Skeletal muscle tissue (tissue), 4 donors: ENCODE data around the gene UQCR11. TPM values are rescaled to one million over a fixed set of nuclear protein-coding genes. Genes with fewer than 3 reads are reported as not detected.
"Not testable (repeated sequence)": the region's sequence is repeated elsewhere in the genome, so short reads cannot be mapped to it uniquely, and the experiment has no call there.

Experiments
- H3K27ac ChIP-seq: one replicate; pipeline ENCODE4 v1.7.0; 2013; ENCODE audit warnings: mild to moderate bottlenecking, low read depth, low read length, inconsistent platforms
- H3K27me3 ChIP-seq, 3 donors: one replicate each; pipeline ENCODE4 v1.7.0; 2013; ENCODE audit warnings: low read length in 3 of 3; ENCODE audit not compliant: control insufficient read depth in 3 of 3, insufficient read depth in 3 of 3
- H3K36me3 ChIP-seq, 3 donors: one replicate each; pipeline ENCODE4 v1.7.0; 2013; ENCODE audit warnings: low read length in 3 of 3; ENCODE audit not compliant: control insufficient read depth in 3 of 3, insufficient read depth in 3 of 3
- H3K4me1 ChIP-seq, 3 donors: one replicate each; pipeline ENCODE4 v1.7.0; 2013; ENCODE audit warnings: low read length in 3 of 3, mild to moderate bottlenecking in 3 of 3; ENCODE audit not compliant: control insufficient read depth in 3 of 3, insufficient read depth in 3 of 3
- H3K4me3 ChIP-seq, 3 donors: one replicate each; pipeline ENCODE4 v1.7.0; 2013; ENCODE audit warnings: low read length in 3 of 3
- H3K9ac ChIP-seq, 3 donors: one replicate each; pipeline ENCODE4 v1.7.0; 2013; ENCODE audit warnings: low read length in 3 of 3, mild to moderate bottlenecking in 3 of 3, moderate library complexity in 2 of 3, low read depth in 1 of 3
- H3K9me3 ChIP-seq, 3 donors: one replicate each; pipeline ENCODE4 v1.7.0; 2013; ENCODE audit warnings: low read length in 3 of 3; ENCODE audit not compliant: control insufficient read depth in 3 of 3
- total RNA-seq: library from RNA; depleted of rRNA; stranded (reverse); fragments of >200 nt; gene quantifications from one replicate; pipeline ENCODE4 v1.2.3, GENCODE V29; 2014
- donor health status: Osteomylitis.

UQCR11 gene
- total RNA-seq, 1 donor from 2014 or later, result 82.5 TPM

DNA sequence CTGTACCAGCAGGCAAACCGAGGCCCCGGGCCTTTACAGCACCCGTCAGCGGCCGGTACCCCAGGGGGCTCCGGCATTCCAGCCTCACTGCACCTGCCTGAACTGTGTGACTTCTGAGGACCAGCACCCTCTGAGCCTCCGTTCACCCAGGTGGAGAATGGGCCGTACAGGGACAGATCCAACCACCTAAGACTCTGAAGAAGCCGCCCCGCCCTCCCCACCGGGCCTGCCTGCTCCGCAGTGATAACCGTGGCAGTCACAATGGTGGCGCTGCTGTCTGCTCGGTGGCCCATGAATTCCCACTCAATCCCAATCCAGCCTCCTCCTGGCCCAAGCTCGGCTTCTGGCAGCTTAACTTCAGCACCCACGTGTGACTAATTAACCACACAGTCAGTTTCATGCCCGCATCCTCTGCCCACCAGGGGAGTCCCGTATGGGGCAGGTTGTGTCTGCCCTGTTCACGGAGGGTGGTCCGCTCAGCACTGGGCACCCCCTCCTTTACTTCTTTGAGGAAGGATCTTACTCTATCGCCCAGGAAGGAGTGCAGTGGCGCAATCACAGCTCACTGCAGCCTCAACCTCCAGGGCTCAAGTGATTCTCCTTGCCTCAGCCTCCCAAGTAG lies 43.8 kb upstream of the UQCR11 start:
- H3K27ac ChIP-seq, result no peak overlapping the region
- H3K4me1 ChIP-seq, result peaks cover 3 to 7% (median 4%) of the 10 kb centered on the region in 3 donors
- no peaks in the 10 kb centered on the region for H3K27me3 ChIP-seq
- peaks cover 4 to 6% (median 5%) of the 10 kb centered on the region in 3 donors for H3K36me3 ChIP-seq
- no peak overlapping the region for H3K4me3 ChIP-seq
- H3K9ac ChIP-seq, result no peak overlapping the region
- no peaks in the 10 kb centered on the region for H3K9me3 ChIP-seq

- Histone ChIP-seq H3K9ac (no peak overlapping the region), H3K27ac (no peak overlapping the region), H3K27me3 (no peaks in the 10 kb centered on the region), H3K9me3 (no peaks in the 10 kb centered on the region), H3K36me3 (peaks cover 4 to 7% (median 6%) of the 10 kb centered on the region in 3 donors), H3K4me3 (no peak overlapping the region), H3K4me1 (peaks cover 3 to 7% (median 4%) of the 10 kb centered on the region in 3 donors)
Observed at GRCh38 chr19:1648459-1648849, 43.2 kb upstream of the UQCR11 start.

GRCh38 chr19:1647501-1648458 lies 42.5 kb upstream of the UQCR11 start:
- Histone ChIP-seq H3K27ac (no peak overlapping the region), H3K4me3 (no peak overlapping the region), H3K36me3 (peaks cover 4 to 11% (median 7%) of the 10 kb centered on the region in 3 donors), H3K27me3 (no peaks in the 10 kb centered on the region), H3K9ac (no peak overlapping the region), H3K4me1 (peaks cover 3 to 7% (median 4%) of the 10 kb centered on the region in 3 donors), H3K9me3 (no peaks in the 10 kb centered on the region)

DNA sequence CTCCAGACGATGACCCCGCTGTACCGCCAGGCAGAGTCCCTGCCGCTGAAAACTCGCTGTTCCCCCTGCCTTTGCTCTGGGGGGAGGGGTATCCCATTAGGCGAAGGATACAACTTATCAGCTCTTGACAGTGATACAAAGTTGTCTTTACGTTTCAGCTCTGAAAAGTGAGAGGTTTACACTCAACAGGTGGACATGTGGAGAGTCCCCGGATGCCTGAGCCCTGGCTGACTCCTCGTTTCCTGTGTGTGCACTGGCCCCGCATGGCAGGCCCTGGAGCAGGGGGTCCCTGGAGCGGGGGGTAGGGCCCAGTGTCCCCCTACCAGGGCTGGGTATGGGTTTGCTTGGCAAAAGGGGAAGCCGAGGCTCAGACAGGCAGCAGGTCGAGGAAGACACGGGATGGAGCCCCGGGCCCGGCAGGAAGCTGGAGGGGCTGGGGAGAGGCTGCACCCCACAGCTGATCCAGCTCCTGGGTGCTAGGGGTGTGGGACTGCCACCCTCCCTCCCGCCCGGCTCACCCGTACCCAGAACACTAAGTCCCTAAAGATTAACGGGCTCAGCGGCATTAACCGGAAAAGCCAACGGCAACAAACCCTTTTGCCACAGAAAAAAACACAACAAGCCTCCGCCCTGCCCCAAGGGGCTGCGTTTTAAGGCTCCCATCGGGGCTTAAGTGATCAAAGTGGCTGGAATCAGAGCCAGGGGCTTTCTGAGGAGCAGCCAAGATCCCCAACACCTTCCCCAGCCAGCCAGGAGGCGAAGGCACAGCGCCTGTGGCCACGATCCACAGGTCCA lies 41.6 kb upstream of the UQCR11 start:
- no peak overlapping the region for H3K27ac ChIP-seq
- peaks cover 3 to 7% (median 4%) of the 10 kb centered on the region in 3 donors for H3K4me1 ChIP-seq
- no peak overlapping the region for H3K9ac ChIP-seq
- no peaks in the 10 kb centered on the region for H3K27me3 ChIP-seq
- H3K36me3 ChIP-seq, result peaks cover 11 to 13% (median 12%) of the 10 kb centered on the region in 3 donors
- H3K9me3 ChIP-seq, result no peaks in the 10 kb centered on the region
- no peak overlapping the region for H3K4me3 ChIP-seq

GRCh38 chr19:1646149-1646548 lies 40.9 kb upstream of the UQCR11 start:
- H3K4me1 ChIP-seq, result peaks cover under 1 to 7% (median 4%) of the 10 kb centered on the region in 3 donors
- H3K27ac ChIP-seq, result no peak overlapping the region
- H3K9ac ChIP-seq, result no peak overlapping the region
- H3K9me3 ChIP-seq, result no peaks in the 10 kb centered on the region
- H3K4me3 ChIP-seq, result no peak overlapping the region
- no peaks in the 10 kb centered on the region for H3K27me3 ChIP-seq
- H3K36me3 ChIP-seq, result peaks cover 11 to 15% (median 14%) of the 10 kb centered on the region in 3 donors

DNA sequence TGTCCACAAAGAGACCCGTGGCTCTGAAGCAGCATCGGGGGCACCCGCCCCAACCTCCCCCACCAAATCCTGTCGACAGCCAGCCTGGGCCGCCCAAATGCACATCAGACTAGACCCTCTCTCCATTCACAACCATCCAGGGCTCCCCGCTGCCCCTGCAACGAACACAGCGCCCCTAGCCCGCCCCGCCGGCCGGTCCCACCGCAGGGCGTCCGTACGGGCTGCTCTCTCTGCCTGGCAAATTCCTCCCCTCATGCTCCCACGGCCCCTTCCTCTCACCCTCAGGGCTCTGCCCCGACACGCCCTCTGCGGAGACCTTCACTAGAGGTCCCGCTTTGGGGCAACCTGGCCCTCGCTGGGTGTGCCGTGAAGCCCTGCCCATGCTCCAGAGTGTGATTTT lies 40.0 kb upstream of the UQCR11 start:
- H3K27ac ChIP-seq, result no peak overlapping the region
- H3K27me3 ChIP-seq, result no peaks in the 10 kb centered on the region
- H3K4me1 ChIP-seq, result peaks cover 0 to 6% (median 0%) of the 10 kb centered on the region in 3 donors
- no peaks in the 10 kb centered on the region for H3K9me3 ChIP-seq
- H3K9ac ChIP-seq, result no peak overlapping the region
- H3K36me3 ChIP-seq, result peaks cover 11 to 15% (median 14%) of the 10 kb centered on the region in 3 donors
- H3K4me3 ChIP-seq, result no peak overlapping the region

GRCh38 chr19:1644070-1644469 lies 38.8 kb upstream of the UQCR11 start:
- Histone ChIP-seq H3K9ac (no peak overlapping the region), H3K4me3 (no peak overlapping the region), H3K27ac (no peak overlapping the region), H3K36me3 (peaks cover 11 to 20% (median 14%) of the 10 kb centered on the region in 3 donors), H3K27me3 (no peaks in the 10 kb centered on the region), H3K4me1 (no peaks in the 10 kb centered on the region), H3K9me3 (no peaks in the 10 kb centered on the region)

DNA sequence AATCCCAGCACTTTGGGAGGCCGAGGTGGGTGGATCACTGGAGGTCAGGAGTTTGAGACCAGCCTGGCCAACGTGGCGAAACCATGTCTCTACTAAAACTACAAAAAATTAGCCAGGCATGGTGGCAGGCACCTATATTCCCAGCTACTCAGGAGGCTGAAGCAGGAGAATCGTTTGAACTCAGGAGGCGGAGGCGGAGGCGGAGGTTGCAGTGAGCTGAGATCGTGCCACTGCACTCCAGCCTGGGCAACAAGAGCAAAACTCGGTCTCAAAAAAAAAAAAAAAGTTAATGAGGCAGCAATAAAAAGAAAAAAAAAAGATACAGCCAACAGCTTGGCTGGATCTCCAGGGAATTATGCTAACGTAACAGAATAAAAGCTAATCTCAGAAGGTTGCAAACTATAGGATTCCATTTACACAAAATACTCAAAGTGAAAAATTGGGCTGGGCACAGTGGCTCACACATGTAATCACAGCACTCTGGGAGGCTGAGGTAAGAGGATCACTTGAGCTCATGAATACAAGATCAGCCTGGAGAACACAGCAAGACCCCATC lies 35.7 kb upstream of the UQCR11 start:
- H3K27me3 ChIP-seq, H3K4me3 ChIP-seq, H3K4me1 ChIP-seq, H3K9me3 ChIP-seq, H3K27ac ChIP-seq, H3K9ac ChIP-seq: not testable (repeated sequence)
- H3K36me3 ChIP-seq, result peaks cover 11 to 21% (median 19%) of the 10 kb centered on the region in 3 donors

DNA sequence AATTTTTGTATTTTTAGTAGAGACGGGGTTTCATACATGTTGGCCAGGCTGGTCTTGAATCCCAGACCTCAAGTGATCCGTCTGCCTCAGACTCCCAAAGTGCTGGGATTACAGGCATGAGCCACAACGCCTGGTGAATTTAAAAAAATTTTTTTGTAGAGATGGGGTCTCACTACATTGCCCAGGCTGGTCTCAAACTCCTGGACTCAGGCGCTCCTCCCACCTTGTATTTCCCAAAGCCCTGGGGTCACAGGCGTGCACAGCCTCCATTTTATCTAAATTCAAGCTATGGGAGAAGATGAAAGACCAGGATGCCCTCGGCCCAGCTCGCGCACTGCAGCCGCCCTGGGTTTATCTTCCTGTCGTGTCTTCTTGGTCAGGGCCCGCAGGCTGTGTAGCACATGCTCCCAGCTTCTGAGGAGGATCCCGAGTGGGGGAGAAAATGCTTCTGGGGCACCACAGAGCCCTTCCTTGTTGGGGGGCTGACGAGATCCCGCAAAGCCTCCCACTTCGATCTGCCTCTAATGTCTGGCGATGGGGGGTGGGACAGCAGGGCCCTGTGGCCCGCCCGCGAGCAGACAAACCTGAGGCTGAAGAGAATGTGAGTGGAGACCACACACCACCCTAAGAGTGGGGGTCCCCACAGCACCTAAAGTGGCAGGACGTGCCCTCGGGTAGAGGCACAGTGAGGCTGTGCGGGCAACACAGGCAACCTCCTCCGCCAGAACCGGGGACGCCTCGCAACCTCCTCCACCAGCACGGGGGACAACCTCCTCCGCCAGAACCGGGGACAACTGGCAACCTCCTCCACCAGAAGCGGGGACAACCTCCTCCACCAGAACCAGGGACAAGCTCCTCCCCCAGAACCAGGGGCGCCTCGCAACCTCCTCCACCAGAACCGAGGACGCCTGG lies 31.3 kb upstream of the UQCR11 start:
- H3K4me3 ChIP-seq, result no peak overlapping the region
- no peaks in the 10 kb centered on the region for H3K4me1 ChIP-seq
- H3K27ac ChIP-seq, result no peak overlapping the region
- no peak overlapping the region for H3K9ac ChIP-seq
- no peaks in the 10 kb centered on the region for H3K9me3 ChIP-seq
- H3K36me3 ChIP-seq, result peaks cover 7 to 20% (median 10%) of the 10 kb centered on the region in 3 donors
- H3K27me3 ChIP-seq, result no peaks in the 10 kb centered on the region
